ENCODE results near the gene RPL13.

GRCh38 chr16:89519881-89520280 lies 40.6 kb upstream of the RPL13 start:
- TF ChIP-seq CTCF (IDR thresholded peaks at IDR 0.05), result no peak
- no peak for TF ChIP-seq POLR2A (IDR thresholded peaks at IDR 0.05)

All from esophagus squamous epithelium (tissue), 4 donors.